ENCODE measurements around the gene LRRC8D.

DNA sequence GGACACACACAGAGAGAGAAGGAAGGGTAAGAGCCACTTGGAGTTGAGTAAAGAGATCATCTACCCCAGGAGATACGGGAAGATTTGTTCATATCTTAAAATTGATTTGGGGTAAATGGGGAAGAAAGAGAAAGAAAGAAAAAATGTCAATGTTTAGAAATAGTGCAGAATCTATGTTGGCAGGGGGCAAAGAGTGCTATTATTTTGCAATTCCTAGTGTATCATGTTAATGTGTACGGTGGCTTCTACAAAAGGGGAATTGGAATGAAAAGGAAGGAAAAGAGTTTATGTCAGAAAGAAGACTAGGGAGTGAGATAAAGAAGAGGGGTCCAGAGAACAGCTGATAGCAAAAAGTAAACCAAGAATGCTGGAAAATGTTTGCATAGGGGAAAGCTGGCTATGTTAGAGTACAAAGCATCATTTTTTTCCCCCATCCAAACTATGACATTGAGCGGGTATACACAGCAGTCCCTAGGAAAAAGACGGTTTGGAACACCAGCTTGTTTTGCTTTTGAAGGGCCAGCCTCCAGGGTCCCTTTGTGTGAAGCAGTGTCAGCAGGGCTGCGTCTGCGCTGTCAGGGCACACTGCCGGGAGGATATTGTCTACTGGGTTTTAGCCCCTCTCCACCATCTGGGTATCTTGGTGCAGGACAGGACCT is 10.8 kb downstream of the LRRC8D start:
- no peak for TF ChIP-seq CTCF (IDR thresholded peaks at IDR 0.05)
- no peak for TF ChIP-seq POLR2A (IDR thresholded peaks at IDR 0.05)

Data from heart left ventricle (tissue), 13 donors.